ENCODE measurements around the gene AK1. TPM values are rescaled to one million over a fixed set of nuclear protein-coding genes. Genes with fewer than 3 reads are reported as not detected.
"Not testable (repeated sequence)": the region's sequence is repeated elsewhere in the genome, so short reads cannot be mapped to it uniquely, and the experiment has no call there.

The AK1 gene
- total and polyA plus RNA-seq, 12 donors: 51.9 to 242 (median 91.9) TPM

DNA sequence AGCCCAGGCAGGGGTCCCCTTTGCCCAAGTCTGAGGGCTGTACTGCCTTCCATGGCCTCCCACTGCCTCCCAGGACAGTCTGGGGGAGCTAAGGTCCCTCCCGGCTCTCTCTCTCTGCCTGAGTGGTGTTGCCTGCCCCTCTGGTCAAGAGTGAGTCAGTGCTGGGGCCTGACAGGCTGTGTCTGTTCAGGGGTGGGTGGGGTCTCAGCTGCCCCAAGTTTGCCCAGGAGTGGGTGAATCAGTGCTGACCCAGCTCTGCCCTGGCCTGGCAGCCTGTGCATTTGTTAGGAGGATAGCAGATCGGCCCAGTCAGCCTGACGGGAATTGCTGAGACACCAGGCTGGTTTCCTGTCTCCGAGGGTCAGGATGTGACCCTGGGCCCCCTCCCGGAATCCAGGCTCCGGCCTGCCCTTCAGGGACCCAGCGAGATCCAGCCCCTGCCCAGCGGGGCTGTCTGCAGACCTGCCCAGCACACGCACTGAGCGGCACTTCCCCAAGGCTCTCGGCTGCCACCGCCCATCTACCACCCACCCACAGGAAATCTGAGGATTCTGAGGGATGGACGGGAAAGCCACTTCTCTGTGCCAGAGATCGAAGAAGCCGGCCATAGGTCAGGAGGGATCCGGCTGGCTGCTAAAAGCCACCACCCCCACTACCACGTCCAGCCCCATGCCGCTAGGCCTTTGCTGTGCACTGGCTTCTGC lies 38.9 kb downstream of the AK1 start:
- peaks cover 0 to 11% of the 10 kb centered on the region in 2 donors for H3K36me3 ChIP-seq (replicated peaks in 1 of 2)
- intact Hi-C loops (cut with DNase I): no loop called here
- peak; percentile 57 to 94 (median 90) for DNase-seq
- peaks cover 19 to 72% of the 10 kb centered on the region in 2 donors for H3K4me1 ChIP-seq (replicated peaks in 1 of 2)
- no peaks in the 10 kb centered on the region for H3K9me3 ChIP-seq (replicated peaks in 1 of 3)
- H3K4me3 ChIP-seq: no peak overlapping the region
- peak overlapping the region in 4 of 5 donors; percentile 63 to 94 (median 86) for H3K27ac ChIP-seq
- TF ChIP-seq POLR2A (IDR thresholded peaks at IDR 0.05): peak; percentile 52 to 54
- TF ChIP-seq, protein P1, sequence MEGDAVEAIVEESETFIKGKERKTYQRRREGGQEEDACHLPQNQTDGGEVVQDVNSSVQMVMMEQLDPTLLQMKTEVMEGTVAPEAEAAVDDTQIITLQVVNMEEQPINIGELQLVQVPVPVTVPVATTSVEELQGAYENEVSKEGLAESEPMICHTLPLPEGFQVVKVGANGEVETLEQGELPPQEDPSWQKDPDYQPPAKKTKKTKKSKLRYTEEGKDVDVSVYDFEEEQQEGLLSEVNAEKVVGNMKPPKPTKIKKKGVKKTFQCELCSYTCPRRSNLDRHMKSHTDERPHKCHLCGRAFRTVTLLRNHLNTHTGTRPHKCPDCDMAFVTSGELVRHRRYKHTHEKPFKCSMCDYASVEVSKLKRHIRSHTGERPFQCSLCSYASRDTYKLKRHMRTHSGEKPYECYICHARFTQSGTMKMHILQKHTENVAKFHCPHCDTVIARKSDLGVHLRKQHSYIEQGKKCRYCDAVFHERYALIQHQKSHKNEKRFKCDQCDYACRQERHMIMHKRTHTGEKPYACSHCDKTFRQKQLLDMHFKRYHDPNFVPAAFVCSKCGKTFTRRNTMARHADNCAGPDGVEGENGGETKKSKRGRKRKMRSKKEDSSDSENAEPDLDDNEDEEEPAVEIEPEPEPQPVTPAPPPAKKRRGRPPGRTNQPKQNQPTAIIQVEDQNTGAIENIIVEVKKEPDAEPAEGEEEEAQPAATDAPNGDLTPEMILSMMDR (IDR thresholded peaks at IDR 0.05): no peak
- H3K27me3 ChIP-seq: no peaks in the 10 kb centered on the region
- 25 to 47% (median 42%) methylated on average over 5 to 18 of the region's 18 CpGs; no CpG with 5 or more reads in 1 of the 4 donors for WGBS, 4 donors

DNA sequence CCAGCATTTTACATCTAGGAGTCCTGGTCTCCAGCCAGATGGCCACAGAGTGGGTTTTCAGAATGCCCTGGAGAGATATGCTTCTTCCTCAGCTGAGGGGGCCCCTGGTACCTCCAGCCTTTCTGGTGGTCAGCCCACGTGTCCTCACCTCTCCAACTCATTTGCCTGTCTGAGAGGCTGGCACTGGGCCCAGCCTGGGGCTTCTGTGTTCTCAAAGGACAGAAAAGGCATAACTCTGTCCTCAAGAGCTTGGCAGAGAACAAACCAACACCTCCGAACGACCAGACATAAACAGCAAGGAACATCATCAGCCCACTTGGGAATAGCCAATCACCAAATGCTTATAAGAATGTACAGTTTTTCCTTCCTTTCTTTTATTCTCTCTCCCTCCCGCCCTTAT lies 40.1 kb downstream of the AK1 start:
- H3K27ac ChIP-seq: peak overlapping the region in 4 of 5 donors; percentile 70 to 94 (median 86)
- WGBS, 4 donors: 42 to 63% (median 54%) methylated on average over 3 to 4 of the region's 4 CpGs
- H3K4me1 ChIP-seq (replicated peaks in 1 of 2): peaks cover 19 to 84% of the 10 kb centered on the region in 2 donors
- H3K4me3 ChIP-seq: no peak overlapping the region
- DNase-seq: no peak
- no peaks in the 10 kb centered on the region for H3K27me3 ChIP-seq
- TF ChIP-seq, protein P1 (IDR thresholded peaks at IDR 0.05): no peak
- no peak for TF ChIP-seq POLR2A (IDR thresholded peaks at IDR 0.05)
- H3K9me3 ChIP-seq (replicated peaks in 1 of 3): no peaks in the 10 kb centered on the region
- H3K36me3 ChIP-seq (replicated peaks in 1 of 2): peaks cover 0 to under 1% of the 10 kb centered on the region in 2 donors
- intact Hi-C loops (cut with DNase I): no loop called here

GRCh38 chr9:127836561-127836960 lies 40.9 kb downstream of the AK1 start:
- H3K27ac ChIP-seq: peak overlapping the region; percentile 45 to 94 (median 84)
- H3K9me3 ChIP-seq (replicated peaks in 1 of 3); DNase-seq; H3K36me3 ChIP-seq (replicated peaks in 1 of 2); H3K27me3 ChIP-seq; intact Hi-C loops (cut with DNase I): not testable (repeated sequence)
- 69 to 83% (median 79%) methylated on average over 3 of the region's 3 CpGs for WGBS, 4 donors
- peak overlapping the region in 1 of 4 donors; percentile 6 for H3K4me3 ChIP-seq
- peaks cover 21 to 88% of the 10 kb centered on the region in 2 donors for H3K4me1 ChIP-seq (replicated peaks in 1 of 2)

DNA sequence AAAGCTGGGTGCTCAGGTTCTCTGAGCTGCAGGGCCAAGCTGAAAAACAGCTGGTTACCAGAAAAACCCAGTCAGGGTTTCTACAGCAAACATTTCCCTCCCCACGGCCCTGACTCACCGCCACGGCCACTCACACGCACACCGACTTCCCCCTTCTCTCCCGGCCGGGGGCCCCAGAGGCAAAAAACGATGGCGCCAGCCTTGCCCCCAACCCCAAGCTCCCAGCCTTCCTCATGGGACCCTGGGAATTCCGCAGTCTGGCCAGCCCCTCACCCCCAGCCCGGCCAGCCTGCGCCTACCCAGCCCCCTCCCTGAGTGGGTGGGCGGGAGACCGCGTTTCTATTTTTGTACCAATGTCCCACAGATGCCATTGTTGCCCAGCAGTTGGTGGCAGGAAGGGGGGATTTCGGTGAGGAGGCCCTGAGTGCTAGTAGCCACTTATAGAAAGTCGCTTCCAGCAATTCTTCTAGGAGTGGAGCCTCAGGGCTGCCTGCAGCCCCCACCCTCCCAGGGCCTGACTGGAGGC lies 41.4 kb downstream of the AK1 start:
- no peak for TF ChIP-seq POLR2A (IDR thresholded peaks at IDR 0.05)
- TF ChIP-seq, protein P1 (IDR thresholded peaks at IDR 0.05): no peak
- Histone ChIP-seq H3K4me1 (replicated peaks in 1 of 2) (peaks cover 22 to 88% of the 10 kb centered on the region in 2 donors), H3K9me3 (replicated peaks in 1 of 3) (no peaks in the 10 kb centered on the region), H3K27ac (peak overlapping the region; percentile 45 to 94 (median 84)), H3K36me3 (replicated peaks in 1 of 2) (no peaks in the 10 kb centered on the region), H3K4me3 (peak overlapping the region in 1 of 4 donors; percentile 6), H3K27me3 (no peaks in the 10 kb centered on the region)
- DNase-seq: peak in 2 of 7 donors; percentile 44 to 57
- 30 to 55% (median 44%) methylated on average over 9 to 17 of the region's 17 CpGs for WGBS, 4 donors
- intact Hi-C loops (cut with DNase I): no loop called here

Measured in adrenal gland (tissue), 12 donors.